ENCODE measurements around the gene NT5M. TPM values are rescaled to one million over a fixed set of nuclear protein-coding genes. Genes with fewer than 3 reads are reported as not detected.

NT5M gene
- total and polyA plus RNA-seq, 9 of the 15 experiments (the other 6 are each of a cell fraction or from before 2014, with no cell fraction given), result 0.24 to 10.1 (median 3.4) TPM

GRCh38 chr17:17356149-17356930 lies 53.2 kb downstream of the NT5M start:
- Histone ChIP-seq H3K27me3 (ENCODE audit: control insufficient read depth in 2 of 2, insufficient read depth in 2 of 2, low read length in 2 of 2) (no peaks in the 10 kb centered on the region), H3K9me3 (replicated peaks; ENCODE audit: control insufficient read depth, insufficient read depth, low read depth, low read length) (0 out of 2 replicates have a peak, but pooled peaks cover 2% of the 10 kb centered on the region), H3K79me2 (ENCODE audit: control insufficient read depth, insufficient read depth, low read length) (no peaks in the 10 kb centered on the region), H4K20me1 (replicated peaks; ENCODE audit: control insufficient read depth, insufficient read depth, low read length) (no peaks in the 10 kb centered on the region), H3K9ac (ENCODE audit: insufficient read depth in 1 of 2, low read depth in 2 of 2, low read length in 2 of 2) (no peak overlapping the region), H2AFZ (ENCODE audit: low read depth, low read length) (no peak overlapping the region), H3K27ac (ENCODE audit: extremely low read depth, low read depth, low read length) (no peak overlapping the region), H3K9me1 (ENCODE audit: control insufficient read depth, insufficient read depth, low read length) (no peaks in the 10 kb centered on the region), H3K36me3 (ENCODE audit: control insufficient read depth, insufficient read depth, low read length) (no peaks in the 10 kb centered on the region), H3K4me1 (replicated peaks in 1 of 2; ENCODE audit: control insufficient read depth in 2 of 2, insufficient read depth in 2 of 2, low read length in 2 of 2) (peaks cover 7 to 29% of the 10 kb centered on the region in 2 experiments; a peak in 4 of 5 replicates), H3K4me3 (no peak overlapping the region), H3K4me2 (ENCODE audit: insufficient read depth, low read length) (no peak overlapping the region)
- WGBS (ENCODE audit: insufficient coverage, low coverage, missing lambda C conversion rate), result 24% methylated on average over 6 of the region's 10 CpGs
- peak; percentile 71 to 79 (median 74) for DNase-seq (ENCODE audit: extremely low read depth in 1 of 4, low spot score in 3 of 4)
- CTCF ChIA-PET (ENCODE audit: low intra/inter-chr PET ratio), result interaction anchor here (0.5 to 3.2 kb wide), 9 partner anchors 109 to 324 kb away, joined by 3 to 59 read pairs (median 5); partner anchors contain the start of gene RASD1
- intact Hi-C loops (cut with micrococcal nuclease), result loop anchor here (1.0 to 5.0 kb wide), 4 partner anchors 46 to 285 kb away; partner anchors contain the start of gene RASD1
- peak; percentile 85 for ATAC-seq
- peak; percentile 76 for FAIRE-seq
- POLR2A ChIA-PET, result no interaction called here
- in situ Hi-C loops (cut with MboI), result loop anchor here (5.0 kb wide), 3 partner anchors 146 to 286 kb away; no protein-coding TSS in a partner anchor
- no TSS peak for BruUV-seq (replicated peaks)
- TF ChIP-seq SMARCA5 (IDR thresholded peaks at IDR 0.05) (no peak), SRF (CRISPR knock-in tag; IDR thresholded peaks at IDR 0.05) (peak in 1 of 2 experiments; percentile 96; a peak in 1 of 4 replicates), SMC3 (conservative IDR thresholded peaks at IDR 0.05; ENCODE audit: insufficient read depth, low read depth, low read length) (peak; percentile 98), SRSF7 (optimal IDR thresholded peaks at IDR 0.05; ENCODE audit: low read depth, low read length) (no peak), CTCF (IDR thresholded peaks at IDR 0.05 in 2 of 3, conservative IDR thresholded peaks at IDR 0.05 in 1 of 3; ENCODE audit: insufficient read depth in 2 of 3, low read depth in 1 of 3, low read length in 3 of 3) (peak; percentile 92 to 97 (median 97)), MAZ (CRISPR knock-in tag; conservative IDR thresholded peaks at IDR 0.05 in 1 of 2, IDR thresholded peaks at IDR 0.05 in 1 of 2) (peak in 1 of 2 experiments; percentile 43; a peak in 1 of 4 replicates), ZMIZ1 (IDR thresholded peaks at IDR 0.05; ENCODE audit: low read depth in 2 of 2, low read length in 2 of 2) (no peak), SIN3A (IDR thresholded peaks at IDR 0.05; ENCODE audit: borderline replicate concordance in 2 of 2, control insufficient read depth in 1 of 2, low read depth in 2 of 2, low read length in 2 of 2) (no peak), ARID2 (IDR thresholded peaks at IDR 0.05) (peak; percentile 73; the same call in 1 of the 2 replicates), ZBTB12 (CRISPR knock-in tag; IDR thresholded peaks at IDR 0.05) (no peak)

All from K562 (cell line).